Retinal pigment epithelial cell (primary cell): ENCODE results near the gene MACF1.

ENCODE experiments used
- DNase-seq: peaks from one replicate; pipeline ENCODE4 v3.0.0-alpha.2; 2010; ENCODE audit warnings: low read depth
- H3K4me3 ChIP-seq: 2 replicates; pipeline ENCODE4 v1.5.1; 2011; ENCODE audit warnings: mild to moderate bottlenecking, low read length, control low read depth, moderate library complexity
- TF ChIP-seq, protein P1 (sequence below): conservative IDR thresholded peaks from 2 replicates; pipeline ENCODE4 v1.5.1; 2011; ENCODE audit warnings: low read depth, low read length, control low read depth, inconsistent platforms

MACF1 gene

DNA sequence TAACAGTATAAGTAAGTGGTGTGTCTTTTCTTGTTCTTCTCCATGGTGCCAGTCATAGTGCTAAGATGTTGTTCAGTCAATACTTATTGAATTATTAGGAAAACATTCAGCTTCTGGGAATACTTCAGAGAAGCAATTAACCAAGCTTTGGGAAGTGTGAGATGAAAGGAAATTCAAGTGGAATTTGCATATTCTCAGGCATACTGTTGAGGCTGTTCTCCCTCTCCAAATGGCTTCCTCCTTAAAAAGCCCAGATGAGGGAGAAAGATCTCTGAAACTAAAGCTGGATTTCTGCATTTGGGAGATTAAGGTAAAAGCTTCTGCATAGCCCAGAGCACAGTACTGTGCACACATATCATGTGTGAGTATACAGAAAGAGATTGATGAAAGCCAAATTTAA, 73.4 kb downstream of the MACF1 start:
- TF ChIP-seq, protein P1, sequence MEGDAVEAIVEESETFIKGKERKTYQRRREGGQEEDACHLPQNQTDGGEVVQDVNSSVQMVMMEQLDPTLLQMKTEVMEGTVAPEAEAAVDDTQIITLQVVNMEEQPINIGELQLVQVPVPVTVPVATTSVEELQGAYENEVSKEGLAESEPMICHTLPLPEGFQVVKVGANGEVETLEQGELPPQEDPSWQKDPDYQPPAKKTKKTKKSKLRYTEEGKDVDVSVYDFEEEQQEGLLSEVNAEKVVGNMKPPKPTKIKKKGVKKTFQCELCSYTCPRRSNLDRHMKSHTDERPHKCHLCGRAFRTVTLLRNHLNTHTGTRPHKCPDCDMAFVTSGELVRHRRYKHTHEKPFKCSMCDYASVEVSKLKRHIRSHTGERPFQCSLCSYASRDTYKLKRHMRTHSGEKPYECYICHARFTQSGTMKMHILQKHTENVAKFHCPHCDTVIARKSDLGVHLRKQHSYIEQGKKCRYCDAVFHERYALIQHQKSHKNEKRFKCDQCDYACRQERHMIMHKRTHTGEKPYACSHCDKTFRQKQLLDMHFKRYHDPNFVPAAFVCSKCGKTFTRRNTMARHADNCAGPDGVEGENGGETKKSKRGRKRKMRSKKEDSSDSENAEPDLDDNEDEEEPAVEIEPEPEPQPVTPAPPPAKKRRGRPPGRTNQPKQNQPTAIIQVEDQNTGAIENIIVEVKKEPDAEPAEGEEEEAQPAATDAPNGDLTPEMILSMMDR, result no peak
- H3K4me3 ChIP-seq, result no peak overlapping the region
- DNase-seq, result no peak

DNA sequence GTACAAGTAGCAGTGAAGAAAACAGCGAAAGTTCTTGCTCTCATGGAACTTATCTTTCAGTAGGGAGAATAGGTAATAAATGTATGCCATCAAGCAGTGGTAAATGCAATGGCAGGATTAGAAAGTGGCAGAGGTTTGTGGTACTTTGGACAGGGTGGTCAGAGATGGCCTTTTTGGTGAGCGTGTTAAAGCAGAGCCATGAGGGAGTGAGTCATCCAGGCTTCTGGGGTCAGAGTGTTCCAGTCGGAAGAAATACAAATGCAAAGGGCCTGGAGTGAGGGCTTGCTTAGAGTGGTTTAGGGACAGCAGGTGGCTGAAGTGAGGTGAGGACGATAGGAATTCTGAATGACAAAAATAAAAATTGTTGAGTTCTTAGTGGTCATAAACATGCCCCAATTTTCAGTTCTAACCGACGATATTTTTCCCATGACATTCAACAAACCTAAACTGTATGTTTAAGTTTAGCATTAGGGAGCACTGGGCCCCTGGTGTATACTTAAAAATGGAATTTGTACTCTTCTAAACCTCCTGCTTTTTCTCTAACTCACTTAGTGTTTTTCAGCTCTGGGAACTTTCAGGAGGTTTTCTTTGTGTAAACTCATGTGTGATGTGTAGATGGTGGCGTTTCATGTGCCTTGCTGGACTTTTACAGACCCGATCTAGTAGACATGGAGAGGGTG, 78.2 kb downstream of the MACF1 start:
- peak; percentile 42 for DNase-seq
- TF ChIP-seq, protein P1, result no peak
- no peak overlapping the region for H3K4me3 ChIP-seq

DNA sequence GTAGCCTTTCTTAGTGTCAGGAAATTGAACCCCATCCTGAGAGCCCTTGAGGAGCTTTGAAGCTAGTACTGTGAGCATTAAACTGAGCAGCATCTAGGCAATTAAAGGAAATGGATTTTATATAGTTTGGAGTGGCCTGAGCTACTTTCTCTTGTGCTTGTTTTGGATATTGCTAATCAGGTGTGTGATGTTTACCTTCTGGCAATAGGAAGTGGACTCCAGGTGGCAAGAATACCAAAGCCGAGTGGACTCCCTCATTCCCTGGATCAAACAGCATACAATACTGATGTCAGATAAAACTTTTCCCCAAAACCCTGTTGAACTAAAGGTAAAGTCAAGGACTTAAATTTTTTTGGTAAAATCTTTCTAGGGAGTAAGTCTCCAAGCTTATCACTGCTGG, 79.4 kb downstream of the MACF1 start:
- TF ChIP-seq, protein P1, result no peak
- no peak for DNase-seq
- H3K4me3 ChIP-seq, result no peak overlapping the region

DNA sequence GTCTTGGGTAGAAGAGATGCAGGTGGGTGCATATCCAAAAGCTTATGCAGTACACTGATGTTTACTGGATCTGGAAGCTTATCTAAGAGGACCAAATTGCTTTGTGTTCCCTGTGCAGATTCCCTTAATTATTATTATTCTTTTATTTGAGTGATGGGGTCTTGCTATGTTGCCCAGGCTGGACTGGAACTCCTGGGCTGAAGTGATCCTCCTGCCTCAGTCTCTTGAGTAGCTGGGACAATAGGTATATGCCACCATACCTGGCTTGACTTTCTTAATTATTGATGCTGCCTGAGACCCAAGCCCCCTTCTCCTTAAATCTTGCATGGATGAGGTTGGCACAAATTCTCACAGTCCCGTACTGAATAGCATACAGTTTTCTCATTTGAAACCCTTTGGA, 83.0 kb downstream of the MACF1 start:
- TF ChIP-seq, protein P1, result no peak
- no peak for DNase-seq
- H3K4me3 ChIP-seq, result no peak overlapping the region

DNA sequence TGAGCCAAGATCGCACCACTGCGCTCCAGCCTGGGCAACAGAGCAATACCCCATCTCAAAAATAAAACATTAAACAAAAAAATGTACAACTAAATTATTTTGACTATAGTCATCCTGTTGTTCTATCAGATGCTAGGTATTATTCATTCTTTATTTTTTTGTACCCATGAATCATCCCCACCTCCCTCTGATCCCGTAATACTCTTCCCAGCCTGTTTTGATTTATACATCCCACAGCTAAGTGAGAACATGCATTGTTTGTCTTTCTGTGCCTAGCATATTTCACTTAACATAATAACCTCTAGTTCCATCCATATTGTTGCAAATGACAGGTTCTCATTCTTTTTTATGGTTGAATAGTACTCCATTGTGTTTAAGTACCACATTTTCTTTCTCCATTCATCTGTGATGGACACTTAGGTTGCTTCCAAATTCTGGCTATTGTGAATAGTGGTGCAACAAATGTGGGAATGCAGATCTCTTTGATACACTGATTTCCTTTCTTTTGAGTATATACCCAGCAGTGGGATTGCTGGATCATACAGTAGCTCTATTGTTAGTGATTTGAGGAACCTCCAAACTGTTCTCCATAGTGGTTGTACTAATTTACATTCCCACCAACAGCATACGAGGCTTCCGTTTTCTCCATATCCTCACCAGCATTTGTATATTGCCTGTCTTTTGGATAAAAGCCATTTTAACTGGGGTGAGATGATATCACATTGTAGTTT, 84.4 kb downstream of the MACF1 start:
- TF ChIP-seq, protein P1, result no peak
- H3K4me3 ChIP-seq, result no peak overlapping the region
- DNase-seq, result no peak

DNA sequence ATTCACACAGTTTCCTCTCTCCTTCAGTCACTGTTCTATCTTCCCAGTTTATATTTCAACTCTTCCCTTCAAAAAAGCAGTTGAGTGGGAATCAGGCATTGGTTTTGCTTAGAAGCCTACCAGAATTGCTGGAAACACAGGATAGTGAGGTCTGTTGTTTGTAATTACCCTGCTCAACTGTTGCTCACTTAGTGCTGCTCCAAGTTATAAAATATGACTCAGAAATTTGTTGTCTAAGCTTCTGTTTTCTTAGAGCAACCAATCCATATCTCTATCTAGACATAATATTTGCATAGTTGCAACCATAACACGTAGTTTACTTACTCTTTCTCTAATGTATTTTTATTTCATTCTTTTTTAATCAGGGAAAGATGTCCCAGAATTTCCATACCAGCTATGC, 87.9 kb downstream of the MACF1 start:
- DNase-seq, result no peak
- H3K4me3 ChIP-seq, result no peak overlapping the region
- TF ChIP-seq, protein P1, result no peak
